Medulla oblongata (tissue), 1 donor: ENCODE results near the gene NARF.
"Not testable (repeated sequence)": the region's sequence is repeated elsewhere in the genome, so short reads cannot be mapped to it uniquely, and the experiment has no call there.

Experiments used
- DNase-seq: peaks from one replicate; pipeline ENCODE4 v3.0.0-alpha.2; 2015; ENCODE audit errors: extremely low spot score

The NARF gene

DNA sequence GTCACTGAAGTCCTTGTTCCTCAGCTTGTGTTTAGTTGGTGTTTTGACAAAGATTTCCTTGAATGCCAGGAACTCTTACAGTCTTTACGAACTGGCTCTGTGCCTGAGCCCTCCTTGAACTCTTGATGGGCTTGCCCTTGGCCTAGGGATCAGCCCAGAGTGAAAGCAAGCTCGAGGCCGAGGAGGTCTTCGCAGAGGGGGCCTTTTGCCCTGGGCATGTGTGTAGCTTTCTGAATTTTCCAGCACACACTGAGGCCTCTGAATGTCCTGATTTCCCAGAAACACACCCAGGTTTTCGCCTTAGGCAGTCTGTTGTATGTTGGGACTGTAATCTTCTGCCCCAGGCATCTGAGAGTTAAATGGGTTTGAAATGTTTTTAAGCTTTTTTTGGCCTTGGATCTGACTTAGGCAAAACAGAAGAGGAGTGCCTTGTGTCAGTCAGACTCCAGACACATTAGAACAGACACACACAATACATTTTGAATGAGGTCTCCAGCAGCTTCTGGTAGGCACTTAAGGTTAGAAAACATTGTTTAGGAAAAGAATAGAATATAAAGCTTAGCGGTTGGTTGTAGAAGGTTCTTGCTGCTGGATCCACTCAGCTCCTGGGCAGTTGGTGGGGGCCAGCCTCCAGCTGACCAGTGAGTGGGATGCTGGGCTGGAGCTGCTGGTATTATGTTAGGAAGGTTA is 78.1 kb downstream of the NARF start:
- no peak for DNase-seq

DNA sequence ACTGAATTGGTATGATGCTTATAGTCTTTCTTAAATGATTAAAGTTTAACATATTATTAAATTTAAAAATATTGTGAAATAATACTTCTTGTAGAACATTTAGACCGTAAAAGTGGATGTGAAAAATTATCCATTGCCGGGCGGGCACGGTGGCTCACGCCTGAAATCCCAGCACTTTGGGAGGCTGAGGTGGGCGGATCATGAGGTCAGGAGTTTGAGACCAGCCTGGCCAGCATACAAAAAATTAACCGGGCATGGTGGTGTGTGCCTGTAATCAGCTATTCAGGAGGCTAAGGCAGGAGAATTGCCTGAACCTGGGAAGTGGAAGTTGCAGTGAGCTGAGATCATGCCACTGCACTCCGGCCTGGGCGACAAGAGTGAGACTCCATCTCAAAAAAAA is 78.7 kb downstream of the NARF start:
- not testable (repeated sequence) for DNase-seq

DNA sequence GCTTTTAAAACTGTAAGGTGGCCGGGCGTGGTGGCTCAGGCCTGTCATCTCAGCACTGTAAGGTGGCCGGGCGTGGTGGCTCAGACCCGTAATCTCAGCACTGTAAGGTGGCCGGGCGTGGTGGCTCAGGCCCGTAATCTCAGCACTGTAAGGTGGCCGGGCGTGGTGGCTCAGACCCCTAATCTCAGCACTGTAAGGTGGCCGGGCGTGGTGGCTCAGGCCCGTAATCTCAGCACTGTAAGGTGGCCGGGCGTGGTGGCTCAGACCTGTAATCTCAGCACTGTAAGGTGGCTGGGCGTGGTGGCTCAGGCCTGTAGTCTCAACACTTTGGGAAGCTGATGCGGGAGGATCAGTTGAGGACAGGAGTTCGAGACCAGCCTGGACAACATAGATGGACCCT is 80.5 kb downstream of the NARF start:
- DNase-seq, result not testable (repeated sequence)
